HFFc6 (cell line): ENCODE measurements around the gene ADAM22. TPM values are rescaled to one million over a fixed set of nuclear protein-coding genes. Genes with fewer than 3 reads are reported as not detected.
"Not testable (repeated sequence)": the region's sequence is repeated elsewhere in the genome, so short reads cannot be mapped to it uniquely, and the experiment has no call there.

Experiments used
- DNase-seq: peaks from one replicate; pipeline ENCODE4 v3.0.0-alpha.2; 2018
- H3K27ac Mint-ChIP-seq: 2 replicates; pipeline ENCODE4 v1.8.0; 2020; ENCODE audit warnings: mild to moderate bottlenecking, mixed read lengths
- H3K27me3 Mint-ChIP-seq: 2 replicates; pipeline ENCODE4 v1.8.0; 2021; ENCODE audit warnings: mild to moderate bottlenecking, moderate library complexity, mixed read lengths; ENCODE audit not compliant: insufficient read depth
- H3K36me3 Mint-ChIP-seq: 2 replicates; pipeline ENCODE4 v1.8.0; 2021; ENCODE audit warnings: low read depth, mixed read lengths
- H3K4me1 Mint-ChIP-seq: 2 replicates; pipeline ENCODE4 v1.8.0; 2020; ENCODE audit warnings: low read depth, mixed read lengths
- H3K4me3 Mint-ChIP-seq: 2 replicates; pipeline ENCODE4 v1.8.0; 2020; ENCODE audit warnings: mild to moderate bottlenecking, moderate library complexity, mixed read lengths
- H3K9me3 Mint-ChIP-seq: 2 replicates; pipeline ENCODE4 v1.8.0; 2020; ENCODE audit warnings: mild to moderate bottlenecking, mixed read lengths
- CTCF ChIP-seq: fragments of 200-600 bp; sonication (generic); IDR thresholded peaks from 2 replicates; pipeline ENCODE4 v1.5.0; 2021; ENCODE audit warnings: antibody characterized with exemption, mild to moderate bottlenecking
- total RNA-seq, 6 experiments: library from RNA; stranded (reverse); fragmentation: NEBNext Ultra II Directional; extraction: Animal tissue kit (Norgen Biotek cat#: 25700); gene quantifications; 2 replicates in 1 of 6; 3 replicates in 5 of 6; pipeline ENCODE4 v1.2.3, GENCODE V29; 2021

Gene ADAM22
- total RNA-seq, 6 experiments from 2014 or later = 0.05 to 0.24 (median 0.12) TPM; not detected in 1

GRCh38 chr7:87912121-87912520 is 21.9 kb upstream of the ADAM22 start:
- no peaks in the 10 kb centered on the region for H3K4me1 Mint-ChIP-seq
- H3K36me3 Mint-ChIP-seq = peaks cover 7% of the 10 kb centered on the region
- TF ChIP-seq CTCF = no peak
- no peak overlapping the region for H3K4me3 Mint-ChIP-seq
- no peaks in the 10 kb centered on the region for H3K9me3 Mint-ChIP-seq
- no peak for DNase-seq
- no peaks in the 10 kb centered on the region for H3K27me3 Mint-ChIP-seq
- no peak overlapping the region for H3K27ac Mint-ChIP-seq

- H3K27me3 Mint-ChIP-seq = peaks cover 1% of the 10 kb centered on the region; the same call in 1 of the 2 replicates
- no peak overlapping the region for H3K4me3 Mint-ChIP-seq
- no peak for TF ChIP-seq CTCF
- H3K36me3 Mint-ChIP-seq = no peaks in the 10 kb centered on the region
- DNase-seq = no peak
- no peaks in the 10 kb centered on the region for H3K9me3 Mint-ChIP-seq
- no peaks in the 10 kb centered on the region for H3K4me1 Mint-ChIP-seq
- H3K27ac Mint-ChIP-seq = no peak overlapping the region
Observed at GRCh38 chr7:87918740-87919139, 15.3 kb upstream of the ADAM22 start.

GRCh38 chr7:87919875-87920274 is 14.2 kb upstream of the ADAM22 start:
- TF ChIP-seq CTCF = no peak
- H3K36me3 Mint-ChIP-seq = no peaks in the 10 kb centered on the region
- no peaks in the 10 kb centered on the region for H3K4me1 Mint-ChIP-seq
- H3K9me3 Mint-ChIP-seq = no peaks in the 10 kb centered on the region
- H3K27me3 Mint-ChIP-seq = peaks cover 1% of the 10 kb centered on the region; the same call in 1 of the 2 replicates
- DNase-seq = no peak
- H3K4me3 Mint-ChIP-seq = no peak overlapping the region
- H3K27ac Mint-ChIP-seq = no peak overlapping the region

- DNase-seq = no peak
- Mint-ChIP-seq H3K27ac (no peak overlapping the region), H3K36me3 (no peaks in the 10 kb centered on the region), H3K9me3 (no peaks in the 10 kb centered on the region), H3K27me3 (peaks cover 1% of the 10 kb centered on the region; the same call in 1 of the 2 replicates), H3K4me3 (no peak overlapping the region), H3K4me1 (no peaks in the 10 kb centered on the region)
- no peak for TF ChIP-seq CTCF
Observed at GRCh38 chr7:87920578-87920977, 13.5 kb upstream of the ADAM22 start.

- not testable (repeated sequence) for H3K27ac Mint-ChIP-seq, DNase-seq, H3K4me1 Mint-ChIP-seq, H3K36me3 Mint-ChIP-seq, H3K4me3 Mint-ChIP-seq, H3K27me3 Mint-ChIP-seq, H3K9me3 Mint-ChIP-seq
Observed at GRCh38 chr7:87922759-87923395, 11.2 kb upstream of the ADAM22 start.

- no peak for DNase-seq
- Mint-ChIP-seq H3K4me3 (no peak overlapping the region), H3K4me1 (no peaks in the 10 kb centered on the region), H3K27me3 (peaks cover 12% of the 10 kb centered on the region; the same call in 1 of the 2 replicates), H3K36me3 (no peaks in the 10 kb centered on the region), H3K27ac (no peak overlapping the region), H3K9me3 (no peaks in the 10 kb centered on the region)
- no peak for TF ChIP-seq CTCF
Observed at GRCh38 chr7:87926581-87927461, 7.2 kb upstream of the ADAM22 start.
